VCaP (cell line): ENCODE data around the gene METTL17.

ENCODE experiments used
- H3K27ac ChIP-seq: fragments of 450-650 bp; 2 replicates; pipeline ENCODE4 v1.5.1; 2017
- CTCF ChIP-seq: fragments of 450-650 bp; conservative IDR thresholded peaks from 2 replicates; pipeline ENCODE4 v1.5.1; 2017; ENCODE audit warnings: mild to moderate bottlenecking, moderate library complexity

The METTL17 gene

GRCh38 chr14:21023817-21024584, 34.2 kb downstream of the METTL17 start:
- no peak for TF ChIP-seq CTCF
- peak overlapping the region; percentile 70; the same call in 1 of the 2 replicates for H3K27ac ChIP-seq

DNA sequence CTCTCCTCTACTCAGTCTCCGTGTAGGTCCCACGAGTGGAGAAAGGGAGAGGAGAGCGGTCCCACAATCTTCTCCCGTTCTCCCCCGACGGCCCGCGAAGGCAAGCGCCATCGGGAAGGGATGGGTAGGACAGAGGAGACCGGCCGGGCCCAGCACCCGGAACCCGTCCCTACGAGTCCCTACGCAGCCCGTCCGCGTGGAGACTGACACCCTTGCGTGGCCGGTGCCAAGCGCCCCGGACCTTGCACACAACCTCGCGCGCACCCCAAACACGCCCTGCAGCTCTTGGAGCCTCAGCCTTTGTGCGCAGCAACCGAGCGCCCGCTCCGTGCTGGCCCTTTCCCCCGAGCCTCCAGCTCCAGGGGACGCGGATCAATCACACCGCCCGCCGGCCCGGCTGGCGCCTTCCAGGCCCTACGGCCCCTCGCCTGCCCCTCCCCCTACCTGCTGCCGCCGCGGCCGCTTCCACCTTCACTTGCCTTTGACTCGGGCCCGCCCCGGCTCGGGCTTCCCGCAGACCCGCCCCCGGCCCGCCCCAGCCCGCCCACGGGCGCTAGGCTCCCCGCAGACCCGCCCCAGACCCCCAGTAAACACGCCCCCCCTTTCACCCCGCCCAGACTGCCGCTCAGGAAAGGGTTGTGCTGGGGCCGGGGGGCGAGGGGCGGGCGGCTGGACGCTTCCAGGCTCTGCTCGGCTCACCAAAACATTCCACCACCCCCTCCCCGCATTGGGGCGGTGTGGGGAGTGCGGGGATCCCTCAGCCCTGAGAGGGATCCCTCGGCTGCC, 35.0 kb downstream of the METTL17 start, which contains the start of gene NDRG2:
NDRG2 (minus strand) TSS at position 477 of the 786 bp plus-strand sequence. CDS start 1,746 bp downstream, outside the sequence.
- TF ChIP-seq CTCF = no peak
- H3K27ac ChIP-seq = peak within 1 kb of the TSS; percentile 70; the same call in 1 of the 2 replicates

DNA sequence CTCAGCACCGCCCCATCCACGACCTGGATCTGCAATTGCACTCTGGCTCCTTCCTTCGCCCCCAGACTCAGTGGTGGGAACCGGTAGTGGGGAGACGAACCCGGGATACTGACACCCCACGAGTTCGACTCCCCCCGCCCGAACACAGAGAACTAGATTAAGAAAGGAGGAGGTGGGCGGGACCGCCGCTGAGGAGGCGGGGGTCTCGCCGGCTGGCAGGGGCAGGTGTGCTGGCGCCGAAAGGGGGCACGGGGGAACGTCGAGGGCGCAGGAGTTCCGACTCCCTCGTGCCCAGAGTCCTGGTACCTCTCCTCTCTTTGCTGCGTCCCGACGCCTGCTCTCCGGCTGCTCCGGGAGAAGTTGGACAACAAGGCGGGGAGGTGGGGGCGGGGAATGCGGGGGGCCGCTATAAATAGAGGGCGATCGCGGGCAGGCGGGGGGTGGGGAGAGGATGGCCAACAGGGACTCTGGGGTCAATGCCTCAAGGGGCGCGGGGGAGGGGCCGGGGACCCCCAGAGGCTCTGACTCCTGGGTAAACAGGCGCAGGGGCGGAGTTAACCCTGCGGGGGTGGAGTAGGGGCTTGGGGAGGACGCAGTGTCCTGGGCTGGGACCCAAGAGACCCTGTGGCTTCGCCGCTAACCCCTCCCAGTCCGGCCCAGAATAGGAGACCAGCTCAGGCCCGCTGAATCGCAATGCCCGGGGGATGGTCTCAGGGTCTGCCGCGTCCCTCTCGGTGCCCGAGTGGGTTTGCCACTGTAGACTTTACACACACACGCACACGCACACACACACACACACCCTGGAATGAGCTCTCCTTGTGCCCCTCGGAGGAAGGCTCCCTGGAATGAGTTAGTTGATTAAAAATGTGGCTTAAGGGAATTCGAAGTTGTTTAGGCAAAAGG, 35.8 kb downstream of the METTL17 start:
- peak overlapping the region; percentile 70; the same call in 1 of the 2 replicates for H3K27ac ChIP-seq
- no peak for TF ChIP-seq CTCF

GRCh38 chr14:21026274-21026987, 36.7 kb downstream of the METTL17 start:
- no peak overlapping the region for H3K27ac ChIP-seq
- no peak for TF ChIP-seq CTCF

DNA sequence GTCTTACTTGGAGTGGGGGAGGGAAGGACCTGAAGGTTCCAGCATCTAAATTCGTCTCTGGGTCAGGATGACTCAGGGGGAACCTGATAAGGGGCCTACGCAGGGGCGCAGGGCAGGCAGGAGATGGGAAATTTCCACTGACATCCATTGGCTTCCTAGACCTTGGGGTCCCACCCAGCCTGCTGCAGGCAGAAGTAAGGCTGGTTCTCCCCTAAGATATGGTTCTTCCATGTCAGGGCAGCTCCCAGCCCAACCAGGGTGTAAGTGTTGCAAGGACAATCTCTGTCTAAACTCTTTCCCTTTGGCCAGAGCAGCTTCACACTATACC, 37.2 kb downstream of the METTL17 start:
- TF ChIP-seq CTCF = no peak
- H3K27ac ChIP-seq = no peak overlapping the region

- H3K27ac ChIP-seq = no peak within 1 kb of the TSS
- TF ChIP-seq CTCF = no peak
Observed at GRCh38 chr14:21029917-21030316, 40.1 kb downstream of the METTL17 start, which contains the start of gene TPPP2. TPPP2 (plus strand) TSS chr14:21030217; CDS start chr14:21030582, 365 bp downstream.
